CD4-positive, alpha-beta T cell (primary cell): ENCODE data around the gene LCE3C. TPM values are rescaled to one million over a fixed set of nuclear protein-coding genes. Genes with fewer than 3 reads are reported as not detected.
A peak's percentile ranks its signal among the peaks of the same experiment; 100 is the strongest.

ENCODE experiments used
- ATAC-seq: fragments of 200-7000 bp; cut with Tn5 transposase; one replicate; pipeline ENCODE4 v1.10.0; 2022; ENCODE audit warnings: mild to moderate bottlenecking; ENCODE audit not compliant: poor library complexity
- CTCF ChIA-PET: fragments of 350-600 bp; sonication (Branson Sonifier 250); formaldehyde crosslinking; loops from one replicate; lab custom pipeline; 2021; ENCODE audit warnings: antibody characterized with exemption, inconsistent platforms; lab: Charles Lee
- POLR2A ChIA-PET: fragments of 350-600 bp; sonication (Branson Sonifier 250); formaldehyde crosslinking; loops from one replicate; lab custom pipeline; 2021; ENCODE audit warnings: antibody characterized with exemption, inconsistent platforms; lab: Charles Lee
- DNase-seq, 14 experiments: peaks; one replicate each; pipeline ENCODE4 v3.0.0-alpha.2; 2013 to 2020; ENCODE audit warnings: mixed read lengths in 2 of 14
- H3K27ac ChIP-seq, 2 donors: one replicate each; pipeline versions ENCODE4 v1.5.1 to v1.7.0; 2013; ENCODE audit warnings: low read length in 2 of 2, low read depth in 1 of 2, mild to moderate bottlenecking in 1 of 2
- H3K27me3 ChIP-seq, 2 experiments: 1 replicate in 1 of 2; 2 replicates in 1 of 2; pipeline versions ENCODE4 v1.6.1 to v1.7.0; 2013; ENCODE audit warnings: low read length in 2 of 2, control low read depth in 1 of 2, mild to moderate bottlenecking in 1 of 2, moderate library complexity in 1 of 2; ENCODE audit not compliant: insufficient read depth in 2 of 2, control insufficient read depth in 1 of 2
- H3K36me3 ChIP-seq: one replicate; pipeline ENCODE4 v1.6.1; 2013; ENCODE audit warnings: low read length, control low read depth; ENCODE audit not compliant: insufficient read depth
- H3K4me1 ChIP-seq: one replicate; pipeline ENCODE4 v1.6.1; 2013; ENCODE audit warnings: low read length, control low read depth; ENCODE audit not compliant: insufficient read depth
- H3K4me3 ChIP-seq: one replicate; pipeline ENCODE4 v1.5.1; 2013; ENCODE audit warnings: mild to moderate bottlenecking, low read length, moderate library complexity
- H3K9me3 ChIP-seq, 2 experiments: 1 replicate in 1 of 2; 2 replicates in 1 of 2; pipeline versions ENCODE4 v1.6.1 to v1.7.0; 2013; ENCODE audit warnings: low read length in 2 of 2, mild to moderate bottlenecking in 2 of 2, control low read depth in 1 of 2, moderate library complexity in 1 of 2; ENCODE audit not compliant: control insufficient read depth in 1 of 2, insufficient read depth in 1 of 2
- H3K27ac Mint-ChIP-seq: one replicate; pipeline ENCODE4 v1.8.0; 2020; ENCODE audit warnings: mixed read lengths
- H3K27me3 Mint-ChIP-seq: one replicate; pipeline ENCODE4 v1.8.0; 2021; ENCODE audit warnings: mixed read lengths
- H3K36me3 Mint-ChIP-seq: one replicate; pipeline ENCODE4 v1.8.0; 2021; ENCODE audit warnings: low read depth, mixed read lengths
- H3K4me1 Mint-ChIP-seq: one replicate; pipeline ENCODE4 v1.8.0; 2021; ENCODE audit warnings: low read depth, mixed read lengths
- H3K4me3 Mint-ChIP-seq: one replicate; pipeline ENCODE4 v1.8.0; 2020; ENCODE audit warnings: mild to moderate bottlenecking, mixed read lengths
- H3K9me3 Mint-ChIP-seq: one replicate; pipeline ENCODE4 v1.8.0; 2020; ENCODE audit warnings: mixed read lengths
- intact Hi-C, 2 experiments: fragments of 100-400 bp; cut with DNase I in 1 of 2; cut with micrococcal nuclease in 1 of 2; formaldehyde crosslinking; loops; one replicate each; pipeline versions ENCODE4 v1.15.1 to v1.9.0; 2023 to 2025; cut with DNase I, micrococcal nuclease
- total RNA-seq, 174 experiments: library from RNA in 2 of 174; stranded (reverse) in 2 of 174; gene quantifications; one replicate each; pipeline ENCODE4 v1.2.3 and lab custom pipeline; 2021 to 2026
- TF ChIP-seq, protein P1 (sequence below): fragments of 200-600 bp; IDR thresholded peaks from one replicate; pipeline ENCODE4 v1.8.0; 2022; ENCODE audit warnings: antibody characterized with exemption, mild to moderate bottlenecking

LCE3C gene
- total RNA-seq, 2 experiments from 2014 or later = not detected

DNA sequence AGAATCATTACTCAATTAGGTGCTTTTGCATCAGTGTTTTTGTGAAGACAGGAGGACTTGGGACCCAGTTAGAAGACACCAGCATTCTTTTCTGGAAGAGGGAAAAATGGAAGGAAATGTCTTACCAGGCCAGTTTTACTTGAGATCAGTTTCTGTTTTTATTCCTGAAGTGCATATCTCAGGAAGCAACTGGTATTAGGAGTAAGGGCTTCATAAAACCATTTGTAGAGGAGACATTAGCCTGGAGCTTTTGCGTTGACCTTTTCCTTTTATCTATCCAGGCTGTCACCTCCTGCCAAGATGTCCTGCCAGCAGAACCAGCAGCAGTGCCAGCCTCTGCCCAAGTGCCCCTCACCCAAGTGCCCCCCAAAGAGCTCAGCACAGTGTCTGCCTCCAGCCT, 13.5 kb downstream of the LCE3C start, which contains the start of gene LCE3B:
Gene LCE3B, plus strand, starts transcription at position 301 of the 400 bp plus-strand sequence. Its CDS starts 0 bp downstream, at position 301.
- Histone ChIP-seq H3K9me3 (no peaks in the 10 kb centered on the region), H3K4me3 (no peak within 1 kb of the TSS), H3K27ac (no peak within 1 kb of the TSS), H3K36me3 (no peaks in the 10 kb centered on the region), H3K27me3 (peaks cover 0 to 14% of the 10 kb centered on the region in 2 experiments), H3K4me1 (no peaks in the 10 kb centered on the region)
- CTCF ChIA-PET = no interaction called here
- intact Hi-C loops = no loop called here
- no peaks in the 10 kb centered on the region for H3K4me1 Mint-ChIP-seq
- H3K9me3 Mint-ChIP-seq = peaks cover 6% of the 10 kb centered on the region
- H3K27ac Mint-ChIP-seq = no peak within 1 kb of the TSS
- no peaks in the 10 kb centered on the region for H3K36me3 Mint-ChIP-seq
- H3K27me3 Mint-ChIP-seq = no peaks in the 10 kb centered on the region
- no peak for DNase-seq
- TF ChIP-seq, protein P1, sequence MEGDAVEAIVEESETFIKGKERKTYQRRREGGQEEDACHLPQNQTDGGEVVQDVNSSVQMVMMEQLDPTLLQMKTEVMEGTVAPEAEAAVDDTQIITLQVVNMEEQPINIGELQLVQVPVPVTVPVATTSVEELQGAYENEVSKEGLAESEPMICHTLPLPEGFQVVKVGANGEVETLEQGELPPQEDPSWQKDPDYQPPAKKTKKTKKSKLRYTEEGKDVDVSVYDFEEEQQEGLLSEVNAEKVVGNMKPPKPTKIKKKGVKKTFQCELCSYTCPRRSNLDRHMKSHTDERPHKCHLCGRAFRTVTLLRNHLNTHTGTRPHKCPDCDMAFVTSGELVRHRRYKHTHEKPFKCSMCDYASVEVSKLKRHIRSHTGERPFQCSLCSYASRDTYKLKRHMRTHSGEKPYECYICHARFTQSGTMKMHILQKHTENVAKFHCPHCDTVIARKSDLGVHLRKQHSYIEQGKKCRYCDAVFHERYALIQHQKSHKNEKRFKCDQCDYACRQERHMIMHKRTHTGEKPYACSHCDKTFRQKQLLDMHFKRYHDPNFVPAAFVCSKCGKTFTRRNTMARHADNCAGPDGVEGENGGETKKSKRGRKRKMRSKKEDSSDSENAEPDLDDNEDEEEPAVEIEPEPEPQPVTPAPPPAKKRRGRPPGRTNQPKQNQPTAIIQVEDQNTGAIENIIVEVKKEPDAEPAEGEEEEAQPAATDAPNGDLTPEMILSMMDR = no peak
- H3K4me3 Mint-ChIP-seq = no peak within 1 kb of the TSS
- POLR2A ChIA-PET = no interaction called here
- ATAC-seq = no peak

DNA sequence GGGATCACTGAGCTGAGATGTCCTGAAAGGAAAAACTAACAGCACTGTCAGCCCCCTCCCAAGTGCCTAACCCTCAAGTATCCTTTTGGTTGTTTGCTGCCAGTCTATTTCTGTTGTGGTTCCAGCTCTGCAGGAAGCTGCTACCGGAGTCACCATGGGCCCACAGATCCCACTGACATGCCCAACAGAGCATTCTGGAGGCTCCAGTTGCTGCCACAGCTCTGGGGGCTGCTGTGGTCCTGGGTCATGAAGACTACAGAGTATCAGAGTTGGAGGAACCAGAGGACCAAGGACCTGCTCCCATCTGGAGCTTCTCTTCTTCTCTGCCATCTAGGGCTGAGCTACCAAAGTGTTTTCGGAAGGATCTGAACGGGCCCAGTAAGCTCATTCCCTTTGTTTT, 22.0 kb downstream of the LCE3C start:
- ChIA-PET CTCF (no interaction called here), POLR2A (no interaction called here)
- Histone ChIP-seq H3K4me3 (no peak overlapping the region), H3K27me3 (peaks cover 4 to 18% of the 10 kb centered on the region in 2 experiments), H3K4me1 (peaks cover 4% of the 10 kb centered on the region), H3K9me3 (peaks cover 4 to 11% of the 10 kb centered on the region in 2 experiments), H3K27ac (no peak overlapping the region), H3K36me3 (no peaks in the 10 kb centered on the region)
- H3K27ac Mint-ChIP-seq = no peak overlapping the region
- intact Hi-C loops = no loop called here
- H3K27me3 Mint-ChIP-seq = peaks cover 35% of the 10 kb centered on the region
- DNase-seq (no peak), ATAC-seq (no peak)
- peaks cover 5% of the 10 kb centered on the region for H3K4me1 Mint-ChIP-seq
- H3K4me3 Mint-ChIP-seq = no peak overlapping the region
- TF ChIP-seq, protein P1 = no peak
- H3K9me3 Mint-ChIP-seq = peaks cover 12% of the 10 kb centered on the region
- H3K36me3 Mint-ChIP-seq = no peaks in the 10 kb centered on the region

DNA sequence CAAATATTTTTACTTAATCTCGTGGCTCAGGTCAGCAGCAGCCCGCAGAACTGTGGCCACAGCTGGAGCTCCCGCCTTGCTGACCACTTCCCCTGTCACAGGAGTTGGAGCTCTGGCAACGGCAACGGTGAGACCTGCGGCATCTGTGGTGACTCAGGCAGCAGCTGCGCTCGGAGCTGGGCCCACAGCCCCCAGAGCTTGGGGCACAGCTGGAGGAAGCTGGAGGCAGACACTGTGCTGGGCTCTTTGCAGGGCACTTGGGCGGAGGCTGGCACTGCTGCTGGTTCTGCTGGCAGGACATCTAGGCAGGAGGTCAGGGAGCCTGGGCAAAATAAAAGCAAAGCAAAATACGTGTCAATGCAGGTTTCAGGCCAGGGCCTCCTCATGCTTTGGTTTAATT, 22.8 kb downstream of the LCE3C start, which contains the start of gene LCE3A:
Gene LCE3A, minus strand, starts transcription at position 301 of the 400 bp plus-strand sequence. Its CDS starts 0 bp downstream, at position 301.
- ChIA-PET POLR2A (no interaction called here), CTCF (no interaction called here)
- TF ChIP-seq, protein P1 = no peak
- Histone ChIP-seq H3K9me3 (peaks cover 4 to 11% of the 10 kb centered on the region in 2 experiments), H3K36me3 (no peaks in the 10 kb centered on the region), H3K27me3 (peaks cover 4 to 22% of the 10 kb centered on the region in 2 experiments), H3K27ac (no peak within 1 kb of the TSS), H3K4me1 (peaks cover 4% of the 10 kb centered on the region), H3K4me3 (no peak within 1 kb of the TSS)
- ATAC-seq (no peak), DNase-seq (peak in 2 of 14 experiments; percentile 3 to 15)
- Mint-ChIP-seq H3K27me3 (peaks cover 43% of the 10 kb centered on the region), H3K4me1 (peaks cover 5% of the 10 kb centered on the region), H3K9me3 (peaks cover 9% of the 10 kb centered on the region), H3K27ac (no peak within 1 kb of the TSS), H3K4me3 (no peak within 1 kb of the TSS), H3K36me3 (no peaks in the 10 kb centered on the region)
- intact Hi-C loops = no loop called here
